ENCODE measurements around the gene SLC11A1.

SLC11A1 gene

GRCh38 chr2:218381916-218382366 lies at the start of gene SLC11A1:
Gene SLC11A1, plus strand, starts transcription at chr2:218382273. Its CDS starts 96 bp downstream, at chr2:218382369.
- DNase-seq (ENCODE audit: low read depth, low spot score) = no peak

- DNase-seq (ENCODE audit: low read depth, low spot score) = no peak
These were observed 49.8 kb upstream of the SLC11A1 start for GRCh38 chr2:218332288-218332687.

- no peak for DNase-seq (ENCODE audit: low read depth, low spot score)
These were observed 49.0 kb upstream of the SLC11A1 start for GRCh38 chr2:218332920-218333645.

- DNase-seq (ENCODE audit: low read depth, low spot score) = no peak
These were observed 47.5 kb upstream of the SLC11A1 start for GRCh38 chr2:218334531-218334930.

- no peak for DNase-seq (ENCODE audit: low read depth, low spot score)
These were observed 41.4 kb upstream of the SLC11A1 start for GRCh38 chr2:218340656-218341055.

GRCh38 chr2:218341381-218341780 lies 40.7 kb upstream of the SLC11A1 start:
- no peak for DNase-seq (ENCODE audit: low read depth, low spot score)

GRCh38 chr2:218342837-218343236 lies 39.2 kb upstream of the SLC11A1 start:
- DNase-seq (ENCODE audit: low read depth, low spot score) = no peak

- DNase-seq (ENCODE audit: low read depth, low spot score) = no peak
These were observed 38.5 kb upstream of the SLC11A1 start for GRCh38 chr2:218343591-218343990.

- DNase-seq (ENCODE audit: low read depth, low spot score) = no peak
These were observed 37.9 kb upstream of the SLC11A1 start for GRCh38 chr2:218344090-218344754.

GRCh38 chr2:218344755-218345417 lies 37.2 kb upstream of the SLC11A1 start:
- no peak for DNase-seq (ENCODE audit: low read depth, low spot score)

GRCh38 chr2:218345491-218346236 lies 36.4 kb upstream of the SLC11A1 start:
- DNase-seq (ENCODE audit: low read depth, low spot score) = no peak

- DNase-seq (ENCODE audit: low read depth, low spot score) = no peak
These were observed 34.9 kb upstream of the SLC11A1 start for GRCh38 chr2:218347172-218347571.

- DNase-seq (ENCODE audit: low read depth, low spot score) = no peak
These were observed 28.0 kb upstream of the SLC11A1 start for GRCh38 chr2:218354045-218354444.

GRCh38 chr2:218354850-218355443 lies 27.1 kb upstream of the SLC11A1 start:
- no peak for DNase-seq (ENCODE audit: low read depth, low spot score)

GRCh38 chr2:218357236-218358177 lies 24.6 kb upstream of the SLC11A1 start:
- DNase-seq (ENCODE audit: low read depth, low spot score) = no peak

- DNase-seq (ENCODE audit: low read depth, low spot score) = no peak
These were observed 21.6 kb upstream of the SLC11A1 start for GRCh38 chr2:218360453-218360852.

GRCh38 chr2:218362606-218363005 lies 19.5 kb upstream of the SLC11A1 start:
- DNase-seq (ENCODE audit: low read depth, low spot score) = no peak

GRCh38 chr2:218363736-218364135 lies 18.3 kb upstream of the SLC11A1 start:
- DNase-seq (ENCODE audit: low read depth, low spot score) = no peak

- no peak for DNase-seq (ENCODE audit: low read depth, low spot score)
These were observed 17.9 kb upstream of the SLC11A1 start for GRCh38 chr2:218364196-218364595.

Measured in iPS DF 19.7 (cell line).